NCI-H345 treated with DMSO at 0.1 percent for 48 hours (cell line): ENCODE measurements around the gene NR3C1.
"Not testable (repeated sequence)": the region's sequence is repeated elsewhere in the genome, so short reads cannot be mapped to it uniquely, and the experiment has no call there.

Source experiments
- DNase-seq: peaks from one replicate; lab custom pipeline; 2025; ENCODE audit not compliant: unreplicated experiment; lab: John Stamatoyannopoulos, UW

NR3C1 gene

GRCh38 chr5:143341807-143342570 lies 61.5 kb downstream of the NR3C1 start:
- DNase-seq: no peak

- DNase-seq: no peak
Observed at GRCh38 chr5:143340891-143341685, 62.4 kb downstream of the NR3C1 start.

GRCh38 chr5:143338658-143339366 lies 64.7 kb downstream of the NR3C1 start:
- DNase-seq: no peak

- DNase-seq: no peak
Observed at GRCh38 chr5:143337946-143338345, 65.5 kb downstream of the NR3C1 start.

GRCh38 chr5:143336485-143336884 lies 67.0 kb downstream of the NR3C1 start:
- no peak for DNase-seq

GRCh38 chr5:143334903-143335302 lies 68.6 kb downstream of the NR3C1 start:
- DNase-seq: no peak

GRCh38 chr5:143334380-143334779 lies 69.1 kb downstream of the NR3C1 start:
- not testable (repeated sequence) for DNase-seq

GRCh38 chr5:143331956-143332355 lies 71.5 kb downstream of the NR3C1 start:
- no peak for DNase-seq

GRCh38 chr5:143329843-143330242 lies 73.6 kb downstream of the NR3C1 start:
- DNase-seq: no peak

GRCh38 chr5:143328589-143329220 lies 74.8 kb downstream of the NR3C1 start:
- DNase-seq: no peak

GRCh38 chr5:143325086-143325485 lies 78.4 kb downstream of the NR3C1 start:
- DNase-seq: not testable (repeated sequence)

GRCh38 chr5:143322931-143323630 lies 80.4 kb downstream of the NR3C1 start:
- DNase-seq: not testable (repeated sequence)

- DNase-seq: no peak
Observed at GRCh38 chr5:143322176-143322575, 81.3 kb downstream of the NR3C1 start.

- no peak for DNase-seq
Observed at GRCh38 chr5:143319437-143320227, 83.9 kb downstream of the NR3C1 start.

GRCh38 chr5:143318833-143319232 lies 84.7 kb downstream of the NR3C1 start:
- no peak for DNase-seq

GRCh38 chr5:143318270-143318669 lies 85.2 kb downstream of the NR3C1 start:
- no peak for DNase-seq

- DNase-seq: no peak
Observed at GRCh38 chr5:143316844-143317631, 86.4 kb downstream of the NR3C1 start.

GRCh38 chr5:143316337-143316736 lies 87.1 kb downstream of the NR3C1 start:
- DNase-seq: no peak

- DNase-seq: no peak
Observed at GRCh38 chr5:143315929-143316328, 87.6 kb downstream of the NR3C1 start.
